ENCODE data around the gene CXXC4. TPM values are rescaled to one million over a fixed set of nuclear protein-coding genes. Genes with fewer than 3 reads are reported as not detected.

The CXXC4 gene
- total RNA-seq, 1 experiment from 2014 or later, result 0.54 TPM

DNA sequence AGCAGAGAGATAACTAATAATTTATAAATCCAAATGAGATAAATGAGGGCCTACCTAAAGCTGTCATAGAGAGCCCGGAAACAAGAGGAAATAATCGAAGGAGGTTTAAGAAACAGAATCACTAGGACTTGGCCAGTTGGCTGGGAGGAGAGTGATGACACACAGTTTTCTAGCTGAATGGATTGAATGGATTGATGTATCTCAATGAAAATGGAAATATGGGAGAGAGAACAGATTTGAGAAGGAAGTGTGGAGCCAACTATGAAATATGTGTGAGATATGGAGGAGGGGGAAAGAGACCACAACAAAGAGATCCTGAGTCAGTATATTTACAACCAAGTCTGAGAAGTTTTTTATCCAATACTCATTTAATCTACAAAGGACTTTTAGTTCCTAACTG lies 35.7 kb upstream of the CXXC4 start:
- Histone ChIP-seq H3K27me3 (ENCODE audit: insufficient read depth, low read length) (no peaks in the 10 kb centered on the region), H3K4me3 (replicated peaks in 1 of 2; ENCODE audit: low read depth in 1 of 2, low read length in 2 of 2) (no peak overlapping the region), H3K36me3 (ENCODE audit: control insufficient read depth in 1 of 2, insufficient read depth in 2 of 2, low read length in 2 of 2) (no peaks in the 10 kb centered on the region), H3K4me1 (ENCODE audit: control insufficient read depth in 1 of 2, insufficient read depth in 2 of 2, low read length in 2 of 2) (no peaks in the 10 kb centered on the region), H3K9me3 (ENCODE audit: control insufficient read depth in 1 of 2, insufficient read depth in 1 of 2, low read depth in 1 of 2, low read length in 2 of 2) (no peaks in the 10 kb centered on the region), H2AFZ (ENCODE audit: low read depth, low read length, poor library complexity, severe bottlenecking) (no peak overlapping the region), H3K4me2 (ENCODE audit: low read length) (no peak overlapping the region), H3K27ac (ENCODE audit: low read depth, low read length) (no peak overlapping the region), H3K79me2 (ENCODE audit: insufficient read depth, low read length) (no peaks in the 10 kb centered on the region), H3K9me2 (ENCODE audit: insufficient read depth) (no peaks in the 10 kb centered on the region), H3K9ac (ENCODE audit: low read length) (no peak overlapping the region), H4K20me1 (ENCODE audit: insufficient read depth) (no peaks in the 10 kb centered on the region)
- ATAC-seq, result no peak
- ChIA-PET RAD21 (ENCODE audit: low non-redundant PET in 1 of 2, low total read pairs in 2 of 2, uncharacterized antibody in 2 of 2, unreplicated experiment in 2 of 2) (no interaction called here), CTCF (no interaction called here), POLR2A (no interaction called here)
- DNase-seq (ENCODE audit: low read depth, low spot score), result no peak
- BruUV-seq (replicated peaks), result no TSS peak
- intact Hi-C loops (cut with micrococcal nuclease), result loop anchor here (5.0 kb wide), 1 partner anchor 463 kb away; no protein-coding TSS in a partner anchor
- TF ChIP-seq, protein P1, sequence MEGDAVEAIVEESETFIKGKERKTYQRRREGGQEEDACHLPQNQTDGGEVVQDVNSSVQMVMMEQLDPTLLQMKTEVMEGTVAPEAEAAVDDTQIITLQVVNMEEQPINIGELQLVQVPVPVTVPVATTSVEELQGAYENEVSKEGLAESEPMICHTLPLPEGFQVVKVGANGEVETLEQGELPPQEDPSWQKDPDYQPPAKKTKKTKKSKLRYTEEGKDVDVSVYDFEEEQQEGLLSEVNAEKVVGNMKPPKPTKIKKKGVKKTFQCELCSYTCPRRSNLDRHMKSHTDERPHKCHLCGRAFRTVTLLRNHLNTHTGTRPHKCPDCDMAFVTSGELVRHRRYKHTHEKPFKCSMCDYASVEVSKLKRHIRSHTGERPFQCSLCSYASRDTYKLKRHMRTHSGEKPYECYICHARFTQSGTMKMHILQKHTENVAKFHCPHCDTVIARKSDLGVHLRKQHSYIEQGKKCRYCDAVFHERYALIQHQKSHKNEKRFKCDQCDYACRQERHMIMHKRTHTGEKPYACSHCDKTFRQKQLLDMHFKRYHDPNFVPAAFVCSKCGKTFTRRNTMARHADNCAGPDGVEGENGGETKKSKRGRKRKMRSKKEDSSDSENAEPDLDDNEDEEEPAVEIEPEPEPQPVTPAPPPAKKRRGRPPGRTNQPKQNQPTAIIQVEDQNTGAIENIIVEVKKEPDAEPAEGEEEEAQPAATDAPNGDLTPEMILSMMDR (IDR thresholded peaks at IDR 0.05 in 2 of 3, conservative IDR thresholded peaks at IDR 0.05 in 1 of 3; ENCODE audit: borderline replicate concordance in 1 of 3, insufficient read depth in 1 of 3, low read depth in 2 of 3, low read length in 2 of 3), result no peak
- no peak for TF ChIP-seq SIN3A (IDR thresholded peaks at IDR 0.05; ENCODE audit: low read depth)
- no peak for TF ChIP-seq EGR1 (IDR thresholded peaks at IDR 0.05; ENCODE audit: low read depth)
- TF ChIP-seq POLR2AphosphoS5 (IDR thresholded peaks at IDR 0.05; ENCODE audit: low read depth, low read length), result no peak
- TF ChIP-seq SRF (IDR thresholded peaks at IDR 0.05; ENCODE audit: low read depth), result no peak
- TF ChIP-seq, protein P2, sequence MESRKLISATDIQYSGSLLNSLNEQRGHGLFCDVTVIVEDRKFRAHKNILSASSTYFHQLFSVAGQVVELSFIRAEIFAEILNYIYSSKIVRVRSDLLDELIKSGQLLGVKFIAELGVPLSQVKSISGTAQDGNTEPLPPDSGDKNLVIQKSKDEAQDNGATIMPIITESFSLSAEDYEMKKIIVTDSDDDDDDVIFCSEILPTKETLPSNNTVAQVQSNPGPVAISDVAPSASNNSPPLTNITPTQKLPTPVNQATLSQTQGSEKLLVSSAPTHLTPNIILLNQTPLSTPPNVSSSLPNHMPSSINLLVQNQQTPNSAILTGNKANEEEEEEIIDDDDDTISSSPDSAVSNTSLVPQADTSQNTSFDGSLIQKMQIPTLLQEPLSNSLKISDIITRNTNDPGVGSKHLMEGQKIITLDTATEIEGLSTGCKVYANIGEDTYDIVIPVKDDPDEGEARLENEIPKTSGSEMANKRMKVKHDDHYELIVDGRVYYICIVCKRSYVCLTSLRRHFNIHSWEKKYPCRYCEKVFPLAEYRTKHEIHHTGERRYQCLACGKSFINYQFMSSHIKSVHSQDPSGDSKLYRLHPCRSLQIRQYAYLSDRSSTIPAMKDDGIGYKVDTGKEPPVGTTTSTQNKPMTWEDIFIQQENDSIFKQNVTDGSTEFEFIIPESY (IDR thresholded peaks at IDR 0.05; ENCODE audit: extremely low read depth, insufficient replicate concordance, low read length), result no peak
- no peak for TF ChIP-seq CEBPB (IDR thresholded peaks at IDR 0.05; ENCODE audit: low read depth)

Measured in HCT116 (cell line).